GM21423 (cell line): ENCODE results near the gene KLF1.

Experiments
- ATAC-seq: cut with Tn5 transposase; IDR thresholded peaks from one replicate; pipeline ENCODE4 v1.9.1; 2021; ENCODE audit warnings: mild to moderate bottlenecking, moderate library complexity; ENCODE audit not compliant: unreplicated experiment

KLF1 gene

GRCh38 chr19:12838886-12839756 is 47.9 kb downstream of the KLF1 start:
- no peak for ATAC-seq

GRCh38 chr19:12838182-12838885 is 48.7 kb downstream of the KLF1 start, which contains the start of gene MAST1:
Gene MAST1 (plus strand): TSS chr19:12838515. CDS start chr19:12838573, 58 bp downstream.
- ATAC-seq = no peak

- ATAC-seq = no peak
These were observed 49.8 kb downstream of the KLF1 start for GRCh38 chr19:12837225-12837624.

- no peak for ATAC-seq
These were observed 50.5 kb downstream of the KLF1 start for GRCh38 chr19:12836529-12836863.

GRCh38 chr19:12834976-12835757 is 51.8 kb downstream of the KLF1 start:
- ATAC-seq = no peak

GRCh38 chr19:12834566-12834943 is 52.4 kb downstream of the KLF1 start, which contains the start of gene RTBDN:
Gene RTBDN (minus strand): TSS chr19:12834579. CDS start chr19:12829979, 4,600 bp downstream.
- no peak for ATAC-seq
